GM12864 (cell line): ENCODE results near the gene NR6A1.

Source experiments
- DNase-seq: peaks from one replicate; pipeline ENCODE4 v3.0.0-alpha.2; 2011; ENCODE audit warnings: low read depth
- H3K4me3 ChIP-seq: 2 replicates; pipeline ENCODE4 v1.5.1; 2011; ENCODE audit warnings: mild to moderate bottlenecking, low read depth, low read length, control low read depth
- CTCF ChIP-seq: IDR thresholded peaks from 2 replicates; pipeline ENCODE4 v1.5.1; 2011; ENCODE audit warnings: low read depth, mild to moderate bottlenecking, moderate library complexity, low read length, control low read depth, inconsistent platforms; ENCODE audit errors: missing control alignments

NR6A1 gene

DNA sequence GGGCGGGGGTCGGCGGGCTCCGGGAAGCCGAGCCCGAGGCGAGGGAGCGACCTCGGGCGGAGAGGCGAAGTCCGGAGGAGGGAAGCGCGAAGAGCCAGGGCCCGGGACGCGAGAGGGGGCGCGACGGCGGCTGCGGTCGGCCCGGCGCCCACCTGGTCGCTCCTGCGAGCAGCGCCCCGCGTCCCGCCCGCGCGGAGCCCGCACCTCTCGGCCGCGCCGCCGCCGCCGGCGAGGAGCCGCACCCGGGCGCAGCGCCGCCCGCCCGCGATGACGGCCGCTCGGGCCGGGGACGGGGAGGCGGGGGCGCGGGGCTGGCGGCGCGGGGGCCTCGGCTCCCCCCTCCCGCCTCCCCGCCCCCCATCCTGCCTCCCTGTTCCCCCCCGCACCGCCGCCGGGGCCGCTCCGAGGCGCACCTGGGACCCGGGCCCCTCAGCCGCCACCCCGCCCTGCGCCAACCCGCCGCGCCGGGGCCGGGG lies 266.5 kb downstream of the NR6A1 start:
- H3K4me3 ChIP-seq = no peak overlapping the region
- no peak for TF ChIP-seq CTCF
- no peak for DNase-seq

DNA sequence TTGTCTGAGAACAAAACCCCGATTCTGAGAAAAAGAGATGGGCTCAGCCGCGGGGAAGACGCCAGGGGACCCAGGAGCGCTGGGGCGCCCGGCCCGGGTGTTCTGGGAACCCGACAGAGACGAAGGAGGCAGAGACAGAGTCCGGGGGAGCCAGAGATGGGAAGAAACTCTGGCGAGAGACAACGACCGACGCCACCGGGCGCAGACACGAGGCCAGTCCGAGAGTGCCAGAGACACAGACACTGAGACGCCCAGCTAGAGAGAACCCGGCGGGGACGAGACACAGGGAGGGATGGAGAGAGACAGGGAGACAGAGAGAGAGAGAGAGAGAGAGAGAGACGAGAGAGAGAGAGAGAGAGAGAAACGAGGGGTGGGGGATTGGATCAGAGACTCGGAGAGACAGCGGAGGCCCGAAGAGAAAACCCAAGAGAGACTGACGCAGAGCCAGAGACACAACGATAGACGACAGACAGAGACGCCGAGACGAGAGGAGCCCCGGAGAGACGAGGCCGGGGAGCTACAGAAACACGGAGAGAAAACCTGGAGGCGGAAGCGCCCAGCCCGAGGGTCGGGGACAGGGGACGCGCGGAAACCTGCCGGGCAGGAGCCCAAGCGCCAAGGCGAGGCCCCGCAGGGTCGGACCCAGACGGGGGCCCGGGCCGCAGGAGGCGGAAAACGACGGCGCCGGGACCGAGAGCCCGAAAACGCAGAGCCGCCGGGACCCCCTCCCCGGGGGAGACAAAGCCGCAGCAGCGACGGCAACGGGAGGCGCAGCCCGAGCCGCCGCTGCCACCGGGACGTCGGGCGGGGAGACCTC lies 267.2 kb downstream of the NR6A1 start:
- no peak for DNase-seq
- no peak overlapping the region for H3K4me3 ChIP-seq
- no peak for TF ChIP-seq CTCF

DNA sequence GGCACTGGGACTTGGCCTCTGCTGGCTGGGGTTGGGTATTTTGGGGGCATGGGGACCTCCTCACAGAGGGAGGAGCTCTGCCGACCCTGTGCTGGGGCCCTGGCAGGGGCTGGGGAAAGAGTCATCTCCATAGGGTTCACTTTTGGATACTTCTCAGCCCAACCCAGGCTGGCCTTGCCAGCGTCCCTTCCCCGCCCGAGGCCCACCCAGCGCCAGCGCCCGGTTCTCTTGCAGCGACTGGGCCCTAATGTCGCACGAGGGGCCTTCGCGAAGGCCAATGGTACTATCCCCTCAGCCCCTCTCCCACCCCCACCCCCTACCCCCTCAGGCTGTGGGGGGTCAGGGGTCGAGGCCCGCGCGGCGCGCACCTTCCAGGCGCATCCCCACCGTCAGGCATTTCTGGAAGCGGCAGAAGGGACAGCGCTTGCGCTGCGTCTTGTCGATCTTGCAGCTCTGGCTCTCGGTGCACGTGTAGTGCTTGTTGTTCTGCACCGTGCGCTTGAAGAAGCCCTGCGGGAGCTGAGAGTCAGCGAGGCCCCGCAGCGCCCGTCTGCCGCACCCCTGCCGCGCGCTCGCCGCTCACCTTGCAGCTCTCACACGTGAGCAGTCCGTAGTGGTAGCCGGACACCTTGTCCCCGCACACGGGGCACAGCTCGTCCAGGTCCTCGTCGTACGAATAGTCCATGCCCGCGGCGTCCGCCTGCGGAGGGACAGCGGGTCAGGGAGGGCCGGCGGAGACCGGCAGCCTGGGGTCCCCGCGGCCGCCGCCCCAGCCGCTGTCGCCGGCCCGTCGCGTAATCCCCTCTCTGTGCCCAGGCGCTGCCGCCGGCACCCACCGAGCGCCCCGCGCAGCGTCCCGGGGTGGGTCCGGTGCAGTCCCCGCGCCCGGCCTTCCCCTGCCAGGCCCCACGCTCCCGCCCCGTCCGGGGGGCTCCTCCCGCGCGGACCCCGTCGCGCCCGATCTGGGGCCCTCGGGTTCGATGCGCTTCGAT lies 268.1 kb downstream of the NR6A1 start:
- no peak overlapping the region for H3K4me3 ChIP-seq
- no peak for TF ChIP-seq CTCF
- DNase-seq = no peak

GRCh38 chr9:124501771-124502320 lies 269.3 kb downstream of the NR6A1 start:
- H3K4me3 ChIP-seq = no peak overlapping the region
- TF ChIP-seq CTCF = no peak
- DNase-seq = no peak

- no peak overlapping the region for H3K4me3 ChIP-seq
- TF ChIP-seq CTCF = no peak
- no peak for DNase-seq
Observed at GRCh38 chr9:124500796-124501611, 270.1 kb downstream of the NR6A1 start.

DNA sequence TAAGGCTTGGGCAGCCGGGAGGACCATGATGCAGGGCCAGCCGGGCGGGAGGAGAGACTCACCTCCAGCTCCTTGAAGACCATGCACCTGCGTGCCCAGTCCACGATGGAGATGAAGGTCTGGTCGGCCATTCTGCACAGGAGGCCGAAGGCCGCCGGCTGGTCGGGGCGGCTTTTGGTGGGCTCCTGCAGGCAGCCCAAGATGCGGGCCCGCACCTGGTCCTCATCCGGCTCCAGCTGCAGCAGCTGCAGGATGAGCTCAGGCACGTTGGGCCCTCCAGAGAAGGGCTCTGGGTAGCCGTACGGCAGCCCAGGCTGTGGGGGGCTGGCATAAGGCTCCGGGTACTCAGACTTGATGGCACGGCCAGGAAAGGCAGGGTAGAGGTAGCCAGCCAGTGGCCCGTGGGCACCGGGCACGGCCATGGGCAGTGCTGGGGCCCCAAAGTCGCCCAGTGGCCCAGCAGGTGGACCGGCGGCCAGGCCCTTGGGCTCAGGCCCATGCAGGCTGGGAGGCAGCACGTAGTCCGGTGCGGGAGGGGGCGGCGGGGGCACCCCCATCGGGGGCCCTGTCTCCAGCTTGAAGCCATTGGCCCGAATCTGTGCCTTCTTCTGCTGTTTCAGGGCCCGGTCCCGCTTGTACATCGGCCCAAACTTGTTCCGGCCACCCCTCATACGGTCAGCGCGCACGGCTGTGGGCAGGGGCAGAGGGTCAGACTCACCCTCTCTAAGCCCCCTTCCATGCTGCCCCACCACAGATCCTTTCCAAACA lies 270.9 kb downstream of the NR6A1 start:
- DNase-seq = no peak
- no peak for TF ChIP-seq CTCF
- no peak overlapping the region for H3K4me3 ChIP-seq
